Motor neuron (in vitro differentiated cells): ENCODE results near the gene NUP160. TPM values are rescaled to one million over a fixed set of nuclear protein-coding genes. Genes with fewer than 3 reads are reported as not detected.
A peak's percentile ranks its signal among the peaks of the same experiment; 100 is the strongest.
"Not testable (repeated sequence)": the region's sequence is repeated elsewhere in the genome, so short reads cannot be mapped to it uniquely, and the experiment has no call there.

ENCODE experiments used
- ATAC-seq, 8 experiments: fragments of 200-7000 bp; cut with Tn5 transposase; replicated peaks in 6 of 8; 2 replicates each; pipeline ENCODE4 v1.8.0; 2021; ENCODE audit warnings: mild to moderate bottlenecking in 8 of 8, moderate library complexity in 8 of 8
- H3K27ac ChIP-seq, 2 donors: fragments of 250-450 bp; sonication (Bioruptor Pico); 2 replicates each; pipeline ENCODE4 v1.9.0; 2021; ENCODE audit warnings: antibody characterized with exemption in 2 of 2, mild to moderate bottlenecking in 2 of 2, moderate library complexity in 1 of 2
- H3K4me1 ChIP-seq, 2 donors: fragments of 250-450 bp; sonication (Bioruptor Pico); replicated peaks in 1 of 2; 2 replicates each; pipeline ENCODE4 v1.6.1; 2021; ENCODE audit warnings: antibody characterized with exemption in 2 of 2, mild to moderate bottlenecking in 2 of 2, moderate library complexity in 1 of 2
- H3K4me3 ChIP-seq, 5 donors: fragments of 250-450 bp; sonication (Bioruptor Pico); 2 replicates each; pipeline ENCODE4 v1.9.0; 2021; ENCODE audit warnings: antibody characterized with exemption in 5 of 5, mild to moderate bottlenecking in 5 of 5, moderate library complexity in 4 of 5
- WGBS, 10 experiments: fragments of 450-650 bp; shearing (Covaris generic); methylation state at CpG; one replicate each; pipeline ENCODE4 v1.0.0; 2022; 5-methylcytosine and 5-hydroxymethylcytosine counted together
- in situ Hi-C, 9 experiments: fragments of 400-800 bp; cut with MboI; loops; one replicate each; pipeline ENCODE4 v1.15.0; 2021; ENCODE audit warnings: low sequenced_read_pairs in 9 of 9, low pct_unique_long_range_greater_than_20kb in 2 of 9; ENCODE audit not compliant: unreplicated experiment in 9 of 9
- total RNA-seq, 8 experiments: library from RNA; unstranded; fragments of 300-600 nt; gene quantifications; 2 replicates each; pipeline versions ENCODE4 v1.2.3 to v1.2.4, GENCODE V29; 2022

NUP160 gene
- total RNA-seq, 8 experiments from 2014 or later: 18.5 to 56.6 (median 33.5) TPM

DNA sequence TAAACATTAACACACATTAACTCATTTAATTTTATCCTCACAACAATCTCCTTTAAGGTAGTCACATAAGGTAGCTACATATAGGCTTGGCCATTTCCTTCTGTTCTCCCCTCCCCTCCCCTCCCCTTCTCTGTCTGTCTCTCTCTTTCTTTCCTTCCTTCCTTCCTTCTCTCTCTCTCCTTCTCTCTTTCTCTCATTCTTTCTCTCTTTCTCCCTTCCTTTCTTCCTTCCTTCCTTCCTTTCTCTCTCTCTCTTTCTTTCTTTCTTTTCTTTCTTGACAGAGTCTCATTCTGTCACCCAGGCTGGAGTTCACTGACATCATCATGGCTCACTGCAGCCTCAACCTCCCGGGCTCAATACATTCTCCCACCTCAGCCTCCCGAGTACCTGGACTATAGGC lies 22.3 kb upstream of the NUP160 start:
- 74 to 100% (median 92%) methylated on average over 1 to 2 of the region's 2 CpGs; no CpG with 5 or more reads in 1 of the 10 experiments for WGBS, 10 experiments
- in situ Hi-C loops: no loop called here
- H3K4me1 ChIP-seq: no peaks in the 10 kb centered on the region
- no peak overlapping the region for H3K4me3 ChIP-seq
- ATAC-seq: no peak
- no peak overlapping the region for H3K27ac ChIP-seq

DNA sequence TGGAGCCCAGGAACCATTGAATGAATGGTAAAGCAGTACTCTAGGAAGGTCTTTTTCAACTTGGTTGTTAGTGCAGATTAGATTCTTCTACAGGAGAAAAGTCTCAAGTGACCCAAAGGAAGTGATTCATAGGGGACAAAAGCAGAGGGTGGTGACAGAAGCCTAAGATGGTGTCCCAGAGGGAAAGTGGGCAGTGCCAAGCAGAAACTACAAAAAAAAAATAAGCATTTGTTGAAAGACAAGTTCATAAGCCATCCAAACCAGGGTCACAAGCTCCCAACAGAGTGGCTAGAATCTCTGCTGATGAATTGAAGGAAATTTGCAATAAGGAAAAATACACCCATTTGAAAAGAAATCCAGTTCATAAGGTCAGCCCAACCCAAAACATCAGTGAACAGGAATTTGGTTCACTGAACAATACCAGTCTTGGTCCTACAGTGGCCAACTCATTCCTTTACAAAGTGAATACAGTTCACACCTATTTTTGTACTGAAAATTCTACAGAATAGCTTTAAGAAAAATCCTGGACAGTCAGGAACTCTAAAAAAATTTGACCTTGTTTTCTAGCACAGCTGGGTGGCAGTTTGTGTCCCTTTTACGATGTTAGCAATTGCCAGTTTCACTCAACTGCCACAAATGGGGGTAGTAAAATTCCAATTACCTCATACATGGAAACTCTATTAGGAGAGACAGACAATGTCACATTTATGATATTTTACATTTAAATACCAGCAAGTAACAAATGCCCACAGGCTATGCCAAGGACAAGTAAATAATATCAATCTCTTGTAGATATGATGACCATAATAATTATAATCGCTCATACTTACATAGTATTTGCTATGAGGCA lies 21.6 kb upstream of the NUP160 start:
- peak in 2 of 8 experiments; percentile 75 to 83 for ATAC-seq
- Histone ChIP-seq H3K4me1 (no peaks in the 10 kb centered on the region), H3K4me3 (no peak overlapping the region), H3K27ac (no peak overlapping the region)
- 50 to 93% (median 69%) methylated on average over 1 to 2 of the region's 2 CpGs; no CpG with 5 or more reads in 1 of the 10 experiments for WGBS, 10 experiments
- in situ Hi-C loops: no loop called here

DNA sequence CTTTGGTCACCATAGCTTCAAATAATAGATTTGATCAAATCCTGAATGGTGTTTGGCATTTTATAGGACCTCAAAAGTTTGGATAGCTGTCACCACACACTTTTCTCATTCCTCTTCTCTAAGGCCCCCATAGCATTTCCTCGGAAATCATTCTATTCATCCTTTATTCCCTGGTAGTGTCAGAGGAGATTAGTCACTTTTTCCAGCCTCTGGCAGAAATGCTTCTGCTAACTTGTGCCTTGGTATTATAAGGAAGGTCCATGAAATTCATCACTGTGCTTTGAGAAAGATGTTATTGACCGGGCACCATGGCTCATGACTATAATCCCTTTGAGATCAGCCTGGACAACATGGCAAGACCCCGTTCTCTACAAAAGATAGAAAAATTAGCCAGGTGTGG lies 19.7 kb upstream of the NUP160 start:
- Histone ChIP-seq H3K4me1 (no peaks in the 10 kb centered on the region), H3K27ac (no peak overlapping the region), H3K4me3 (no peak overlapping the region)
- no peak for ATAC-seq
- 50 to 89% (median 78%) methylated on average over 1 to 3 of the region's 3 CpGs; no CpG with 5 or more reads in 2 of the 10 experiments for WGBS, 10 experiments
- in situ Hi-C loops: no loop called here

DNA sequence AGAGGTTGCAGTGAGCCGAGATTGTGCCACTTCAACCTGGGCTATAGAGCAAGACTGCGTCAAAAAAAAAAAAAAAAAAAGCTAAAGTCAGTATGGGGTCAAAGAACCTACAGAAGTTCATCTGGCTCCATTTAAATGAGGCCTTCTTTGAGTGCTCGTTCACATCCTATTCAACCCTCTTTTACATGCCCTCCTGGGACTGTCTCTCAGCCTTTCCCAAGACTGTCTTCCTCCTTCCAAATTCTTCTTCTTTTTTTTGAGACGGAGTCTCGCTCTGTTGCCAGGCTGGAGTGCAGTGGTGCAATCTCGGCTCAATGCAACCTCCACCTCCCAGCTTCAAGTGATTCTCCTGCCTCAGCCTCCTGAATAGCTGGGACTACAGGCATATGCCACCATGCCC lies 18.7 kb upstream of the NUP160 start:
- H3K4me3 ChIP-seq, H3K4me1 ChIP-seq, in situ Hi-C loops, H3K27ac ChIP-seq, ATAC-seq: not testable (repeated sequence)
- 66 to 92% (median 75%) methylated on average over 1 to 4 of the region's 6 CpGs; no CpG with 5 or more reads in 3 of the 10 experiments for WGBS, 10 experiments

DNA sequence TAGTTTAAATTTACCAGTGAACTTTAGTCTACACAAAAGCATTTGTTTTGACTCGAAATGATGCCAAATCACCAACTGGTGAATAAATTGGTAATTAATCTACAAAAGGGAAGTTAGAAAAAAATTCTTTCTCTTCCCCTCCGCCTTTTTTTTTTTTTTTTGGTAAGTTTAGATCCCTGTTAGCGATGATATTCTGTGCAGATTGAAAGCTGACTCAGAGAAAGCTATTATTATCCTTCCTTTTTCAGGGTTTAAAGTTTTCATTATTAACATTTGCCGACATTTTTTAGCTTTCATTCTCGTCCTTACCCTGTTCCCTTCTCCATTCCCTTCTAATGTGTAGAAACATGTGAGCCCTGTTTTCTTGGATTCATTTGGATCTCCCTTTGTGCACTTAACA lies 16.8 kb upstream of the NUP160 start:
- Histone ChIP-seq H3K4me1 (no peaks in the 10 kb centered on the region), H3K4me3 (no peak overlapping the region), H3K27ac (no peak overlapping the region)
- WGBS, 10 experiments: 4 to 92% (median 76%) methylated on average over 3 to 5 of the region's 5 CpGs
- in situ Hi-C loops: no loop called here
- ATAC-seq: peak in 2 of 8 experiments; percentile 3 to 10

DNA sequence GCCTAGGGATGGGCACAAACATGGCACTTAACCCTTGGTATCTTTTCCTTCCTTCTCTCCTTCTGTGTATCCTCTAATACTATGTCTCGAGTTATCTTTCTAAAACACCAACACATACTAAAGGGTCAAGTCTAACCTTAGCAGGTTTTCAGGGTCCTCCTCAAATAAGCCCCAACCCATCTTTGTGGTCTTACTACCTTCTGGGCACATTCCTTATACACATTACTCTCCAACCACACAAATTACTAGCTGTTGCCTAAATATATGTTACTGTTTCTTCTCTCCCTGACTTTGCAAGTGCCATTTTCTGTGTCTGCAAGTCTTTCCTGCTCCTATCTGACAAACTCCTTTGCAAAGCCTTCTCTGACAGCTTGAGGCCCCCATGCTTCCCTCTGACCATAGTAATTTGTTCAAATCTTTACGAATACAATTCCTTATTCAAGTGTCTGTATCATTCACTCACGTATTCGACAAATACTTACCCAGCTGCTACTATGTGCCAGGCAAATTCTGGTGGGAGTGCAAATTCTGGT lies 15.8 kb upstream of the NUP160 start:
- no peak overlapping the region for H3K4me3 ChIP-seq
- in situ Hi-C loops: no loop called here
- no peak for ATAC-seq
- WGBS, 10 experiments: 25 to 100% (median 88%) methylated on average over 1 to 4 of the region's 4 CpGs
- no peaks in the 10 kb centered on the region for H3K4me1 ChIP-seq
- no peak overlapping the region for H3K27ac ChIP-seq

DNA sequence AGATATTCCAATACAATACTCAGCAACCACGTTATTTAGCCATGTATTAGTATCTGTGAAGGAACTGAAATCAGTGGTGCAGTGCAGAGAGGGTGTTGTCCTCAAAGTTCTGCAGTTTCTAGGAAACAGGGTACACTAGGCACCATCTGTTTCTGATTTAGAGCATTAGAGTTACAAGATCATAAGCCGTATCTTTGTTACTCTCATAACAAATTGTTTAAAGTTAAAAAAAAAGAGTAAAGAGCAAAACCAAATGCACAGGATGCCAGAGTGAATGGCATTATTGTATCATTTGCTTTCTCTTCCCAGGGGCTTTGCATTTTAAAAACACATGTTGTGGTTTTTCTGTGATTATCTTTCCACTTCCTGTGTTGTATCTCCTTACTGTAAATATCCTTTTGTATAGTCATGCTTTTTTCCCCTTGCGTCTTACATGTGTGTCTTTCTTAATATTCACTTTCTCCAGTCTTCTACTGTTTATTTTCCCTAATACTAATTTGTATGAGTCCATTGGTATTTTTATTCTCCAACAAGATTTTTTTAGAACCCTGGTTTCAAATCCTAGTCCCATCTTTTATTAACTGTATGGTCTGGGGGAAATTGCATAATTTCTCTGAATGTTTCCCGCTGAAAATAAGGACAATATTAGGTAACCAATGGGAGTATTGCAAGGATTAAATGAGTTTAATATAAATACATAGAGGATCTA lies 15.2 kb upstream of the NUP160 start:
- in situ Hi-C loops: no loop called here
- Histone ChIP-seq H3K27ac (no peak overlapping the region), H3K4me1 (no peaks in the 10 kb centered on the region), H3K4me3 (no peak overlapping the region)
- 2 to 92% (median 80%) methylated on average over 1 to 4 of the region's 4 CpGs for WGBS, 10 experiments
- ATAC-seq: peak in 3 of 8 experiments; percentile 82 to 90 (median 86)

DNA sequence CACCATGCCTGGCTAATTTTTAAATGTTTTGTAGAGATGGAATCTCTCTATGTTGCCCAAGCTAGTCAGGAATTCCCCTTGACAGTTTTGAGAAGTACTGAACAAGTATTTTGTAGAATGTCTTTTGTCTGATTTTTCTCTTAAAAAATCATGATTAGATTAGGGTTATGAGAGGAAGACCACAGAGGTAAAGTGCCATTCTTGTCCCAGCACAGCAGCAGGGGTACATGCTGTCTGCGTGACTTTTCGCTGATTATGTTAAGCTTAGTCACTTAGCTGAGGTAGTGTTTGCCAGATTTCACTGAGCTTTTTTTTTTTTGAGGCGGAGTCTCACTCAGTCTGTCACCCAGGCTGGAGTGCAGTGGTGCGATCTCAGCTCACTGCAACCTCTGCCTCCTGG lies 13.6 kb upstream of the NUP160 start:
- 0 to 100% (median 82%) methylated on average over 1 to 4 of the region's 4 CpGs; no CpG with 5 or more reads in 3 of the 10 experiments for WGBS, 10 experiments
- H3K4me1 ChIP-seq: no peaks in the 10 kb centered on the region
- H3K27ac ChIP-seq: no peak overlapping the region
- ATAC-seq: peak in 2 of 8 experiments; percentile 16 to 32
- H3K4me3 ChIP-seq: no peak overlapping the region
- in situ Hi-C loops: no loop called here

DNA sequence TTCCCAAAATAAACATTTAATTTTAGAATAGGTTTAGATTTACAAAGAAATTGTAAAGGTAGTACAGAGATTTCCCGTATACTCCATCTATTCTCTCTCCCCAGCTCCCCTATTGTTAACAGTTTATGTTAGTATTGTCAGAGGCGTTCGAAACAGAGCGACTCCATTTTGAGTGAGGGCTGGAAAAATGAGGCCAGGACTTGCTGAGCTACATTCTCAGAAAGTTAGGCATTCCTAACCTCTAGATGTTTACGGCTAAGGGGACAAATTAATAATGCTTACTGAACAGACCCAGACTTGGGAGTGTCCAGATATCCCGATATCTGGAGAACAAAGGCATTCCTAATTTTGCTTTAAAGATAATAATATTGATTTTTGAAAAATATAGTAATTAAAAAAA lies 12.4 kb upstream of the NUP160 start:
- 68 to 100% (median 89%) methylated on average over 1 to 6 of the region's 6 CpGs for WGBS, 10 experiments
- no peaks in the 10 kb centered on the region for H3K4me1 ChIP-seq
- in situ Hi-C loops: no loop called here
- no peak overlapping the region for H3K27ac ChIP-seq
- no peak overlapping the region for H3K4me3 ChIP-seq
- no peak for ATAC-seq

DNA sequence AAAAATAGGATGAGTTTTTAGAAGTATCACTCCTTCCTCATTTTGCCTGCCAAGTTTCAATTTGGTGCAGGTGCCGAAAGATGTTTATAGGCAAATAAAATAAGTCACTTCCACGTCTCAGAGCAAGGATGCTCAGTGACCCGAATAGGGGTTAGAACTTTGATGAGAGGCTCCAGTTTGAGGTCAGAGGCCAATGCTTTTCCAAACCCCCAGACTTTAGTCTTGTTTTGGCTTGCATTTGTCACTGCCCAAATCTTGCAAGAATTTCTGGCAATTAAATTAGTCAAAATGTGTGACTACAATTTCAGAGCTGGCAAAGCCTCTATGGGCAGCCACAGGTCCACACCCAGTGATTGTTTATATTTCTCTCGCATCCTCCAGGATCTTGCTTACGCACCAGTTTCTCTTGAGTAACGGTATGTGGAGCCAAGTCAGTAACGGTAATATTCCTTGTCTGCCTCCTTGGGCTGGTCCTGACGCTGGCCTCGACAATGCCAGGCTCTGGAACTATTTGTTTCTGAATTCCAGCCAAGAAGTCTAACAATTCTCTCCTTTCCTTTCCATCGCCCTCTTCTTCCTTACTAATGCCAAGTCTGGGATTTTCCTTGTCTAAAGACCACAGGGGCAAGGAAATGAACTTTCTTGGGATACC lies 9.9 kb upstream of the NUP160 start:
- Histone ChIP-seq H3K4me1 (no peaks in the 10 kb centered on the region), H3K27ac (no peak overlapping the region), H3K4me3 (no peak overlapping the region)
- ATAC-seq: peak in 3 of 8 experiments; percentile 61 to 67 (median 66)
- in situ Hi-C loops: no loop called here
- WGBS, 10 experiments: 4 to 82% (median 65%) methylated on average over 3 to 8 of the region's 10 CpGs

DNA sequence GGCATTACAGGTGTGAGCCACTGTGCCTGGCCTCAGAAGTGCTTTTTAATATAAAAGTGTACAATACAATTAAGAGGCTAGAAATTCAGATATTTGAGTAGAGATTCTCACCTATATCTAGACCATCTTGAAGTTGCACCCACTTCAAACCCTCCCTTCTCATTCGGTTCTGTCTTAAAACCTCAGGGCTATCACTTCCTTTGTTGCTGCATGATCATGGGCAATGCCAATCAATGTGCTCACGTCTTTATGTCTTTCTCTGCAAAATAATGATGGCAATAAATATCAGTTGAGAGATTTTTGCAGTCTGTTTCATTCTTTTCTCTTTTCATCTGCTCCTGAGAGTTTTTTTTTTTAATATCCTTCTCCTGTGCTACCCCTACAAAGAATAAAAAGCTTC lies 9.3 kb upstream of the NUP160 start:
- Histone ChIP-seq H3K4me1 (no peaks in the 10 kb centered on the region), H3K4me3 (no peak overlapping the region), H3K27ac (no peak overlapping the region)
- no peak for ATAC-seq
- in situ Hi-C loops: no loop called here
- 0 to 75% (median 63%) methylated on average over 1 to 2 of the region's 2 CpGs; no CpG with 5 or more reads in 3 of the 10 experiments for WGBS, 10 experiments

DNA sequence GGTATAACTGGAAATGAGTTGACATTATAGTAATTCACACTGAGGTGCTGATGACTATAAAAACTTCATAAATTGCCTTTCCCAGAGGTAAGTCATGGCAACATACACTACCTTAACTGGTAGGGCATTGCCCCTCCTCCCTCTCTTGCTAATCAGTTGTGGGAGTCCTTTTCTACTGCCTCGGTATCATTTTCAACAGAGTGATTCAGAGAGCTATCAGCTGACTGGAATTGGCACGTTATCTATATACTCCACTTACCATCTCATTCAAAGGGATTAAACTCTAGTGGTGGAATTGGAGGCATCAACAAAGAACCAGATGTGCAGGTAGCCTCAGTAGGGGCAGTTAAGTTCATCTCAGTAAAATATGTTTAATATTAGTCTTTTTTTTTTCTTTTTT lies 8.0 kb upstream of the NUP160 start:
- H3K4me3 ChIP-seq: no peak overlapping the region
- no peak overlapping the region for H3K27ac ChIP-seq
- in situ Hi-C loops: no loop called here
- 0 to 100% (median 72%) methylated on average over 1 to 2 of the region's 2 CpGs; no CpG with 5 or more reads in 3 of the 10 experiments for WGBS, 10 experiments
- ATAC-seq: no peak
- H3K4me1 ChIP-seq: no peaks in the 10 kb centered on the region

DNA sequence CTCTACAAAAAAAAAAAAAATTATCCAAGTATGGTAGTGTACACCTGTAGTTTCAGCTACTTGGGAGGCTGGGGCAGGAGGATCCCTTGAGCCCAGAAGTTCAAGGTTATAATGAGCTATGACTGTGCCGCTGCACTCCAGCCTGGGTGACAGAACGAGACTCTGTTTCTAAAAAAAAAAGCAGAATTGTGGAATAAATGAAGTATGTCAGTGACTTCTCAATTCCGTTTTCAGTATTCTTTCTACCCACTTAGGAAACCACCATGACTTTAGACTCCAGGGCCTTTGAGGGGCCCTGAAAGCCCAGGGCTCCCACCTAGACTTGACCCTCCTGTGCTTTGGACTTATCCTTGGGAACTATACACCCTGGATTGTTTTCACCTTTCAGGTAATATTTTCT lies 6.5 kb upstream of the NUP160 start:
- ATAC-seq: no peak
- Histone ChIP-seq H3K27ac (no peak overlapping the region), H3K4me1 (no peaks in the 10 kb centered on the region), H3K4me3 (no peak overlapping the region)
- WGBS, 10 experiments: 67 to 100% (median 89%) methylated on average over 1 to 3 of the region's 3 CpGs; no CpG with 5 or more reads in 3 of the 10 experiments
- in situ Hi-C loops: no loop called here
